GM10266 (cell line): ENCODE data around the gene SFT2D1.

Experiments used
- DNase-seq: peaks from one replicate; pipeline ENCODE4 v3.0.0; 2012; ENCODE audit errors: extremely low spot score
- TF ChIP-seq, protein P1 (sequence below): IDR thresholded peaks from 2 replicates; pipeline ENCODE4 v1.5.1; 2012; ENCODE audit warnings: mild to moderate bottlenecking, low read depth; ENCODE audit not compliant: control insufficient read depth, insufficient read depth; ENCODE audit errors: missing control alignments

The SFT2D1 gene

DNA sequence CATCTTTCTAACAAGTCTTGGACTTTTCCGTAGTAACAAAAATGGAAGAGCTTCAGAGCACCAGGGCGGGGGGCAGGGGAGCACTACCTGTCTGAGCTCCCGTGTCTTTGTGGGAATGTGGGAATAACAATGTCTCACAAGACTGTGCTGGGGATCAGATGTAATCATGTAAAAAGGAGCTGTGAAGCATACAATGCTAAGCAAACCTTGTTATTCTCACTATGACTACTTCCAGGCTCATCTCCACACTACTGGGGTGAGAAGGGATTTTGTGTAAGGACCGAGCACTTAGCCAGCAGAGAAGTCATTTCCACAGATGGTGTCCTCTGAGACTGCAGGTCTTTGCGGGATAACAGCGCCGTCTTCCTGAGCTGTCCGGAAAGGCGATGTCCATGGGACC, 61.2 kb downstream of the SFT2D1 start:
- TF ChIP-seq, protein P1, sequence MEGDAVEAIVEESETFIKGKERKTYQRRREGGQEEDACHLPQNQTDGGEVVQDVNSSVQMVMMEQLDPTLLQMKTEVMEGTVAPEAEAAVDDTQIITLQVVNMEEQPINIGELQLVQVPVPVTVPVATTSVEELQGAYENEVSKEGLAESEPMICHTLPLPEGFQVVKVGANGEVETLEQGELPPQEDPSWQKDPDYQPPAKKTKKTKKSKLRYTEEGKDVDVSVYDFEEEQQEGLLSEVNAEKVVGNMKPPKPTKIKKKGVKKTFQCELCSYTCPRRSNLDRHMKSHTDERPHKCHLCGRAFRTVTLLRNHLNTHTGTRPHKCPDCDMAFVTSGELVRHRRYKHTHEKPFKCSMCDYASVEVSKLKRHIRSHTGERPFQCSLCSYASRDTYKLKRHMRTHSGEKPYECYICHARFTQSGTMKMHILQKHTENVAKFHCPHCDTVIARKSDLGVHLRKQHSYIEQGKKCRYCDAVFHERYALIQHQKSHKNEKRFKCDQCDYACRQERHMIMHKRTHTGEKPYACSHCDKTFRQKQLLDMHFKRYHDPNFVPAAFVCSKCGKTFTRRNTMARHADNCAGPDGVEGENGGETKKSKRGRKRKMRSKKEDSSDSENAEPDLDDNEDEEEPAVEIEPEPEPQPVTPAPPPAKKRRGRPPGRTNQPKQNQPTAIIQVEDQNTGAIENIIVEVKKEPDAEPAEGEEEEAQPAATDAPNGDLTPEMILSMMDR = no peak
- DNase-seq = no peak

DNA sequence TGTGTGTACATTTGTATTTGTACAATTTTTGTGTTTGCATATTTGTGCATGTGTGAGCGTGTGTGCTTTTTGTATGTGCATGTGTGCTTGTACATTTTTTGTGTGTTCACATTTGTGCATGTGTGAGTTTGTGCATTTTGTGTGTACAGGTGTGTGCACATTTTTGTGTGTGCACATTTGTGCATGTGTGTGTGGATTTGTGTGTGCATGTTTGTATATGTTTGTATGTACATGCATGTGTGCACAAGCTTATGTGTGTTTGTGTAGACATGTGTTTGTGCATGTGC, 63.0 kb downstream of the SFT2D1 start:
- TF ChIP-seq, protein P1 = no peak
- no peak for DNase-seq

DNA sequence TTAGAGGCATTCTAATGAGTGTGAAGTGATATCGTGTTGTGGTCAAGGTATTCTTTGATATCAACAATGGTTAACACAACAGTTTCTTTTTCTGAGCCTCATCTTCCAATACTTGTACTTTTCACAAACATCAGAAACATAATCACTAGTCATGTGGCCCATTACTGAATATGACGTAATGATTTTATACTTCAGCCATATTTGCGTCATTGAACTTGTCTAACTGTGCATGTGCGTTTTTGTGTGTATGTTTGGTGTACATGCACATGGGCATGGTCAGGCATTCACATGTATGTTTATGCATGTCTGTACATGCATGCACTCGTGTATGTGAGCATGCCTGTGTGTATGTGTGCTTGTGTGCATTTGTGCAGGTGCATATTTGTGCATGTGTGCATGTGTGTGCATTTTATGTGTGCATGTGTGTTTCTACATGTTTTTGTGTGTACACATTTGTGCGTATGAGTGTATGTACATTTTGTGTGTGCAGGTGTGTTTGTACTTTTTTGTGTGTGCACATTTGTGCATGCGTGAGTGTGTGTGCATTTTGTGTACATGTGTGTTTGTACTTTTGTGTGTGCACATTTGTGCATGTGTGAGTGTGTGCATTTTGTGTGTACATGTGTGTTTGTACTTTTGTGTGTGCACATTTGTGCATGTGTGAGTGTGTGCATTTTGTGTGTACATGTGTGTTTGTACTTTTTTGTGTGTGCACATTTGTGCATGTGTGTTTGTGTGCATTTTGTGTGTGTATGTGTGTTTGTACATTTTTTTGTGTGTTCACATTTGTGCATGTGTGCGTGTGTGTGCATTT, 63.6 kb downstream of the SFT2D1 start:
- TF ChIP-seq, protein P1 = no peak

DNA sequence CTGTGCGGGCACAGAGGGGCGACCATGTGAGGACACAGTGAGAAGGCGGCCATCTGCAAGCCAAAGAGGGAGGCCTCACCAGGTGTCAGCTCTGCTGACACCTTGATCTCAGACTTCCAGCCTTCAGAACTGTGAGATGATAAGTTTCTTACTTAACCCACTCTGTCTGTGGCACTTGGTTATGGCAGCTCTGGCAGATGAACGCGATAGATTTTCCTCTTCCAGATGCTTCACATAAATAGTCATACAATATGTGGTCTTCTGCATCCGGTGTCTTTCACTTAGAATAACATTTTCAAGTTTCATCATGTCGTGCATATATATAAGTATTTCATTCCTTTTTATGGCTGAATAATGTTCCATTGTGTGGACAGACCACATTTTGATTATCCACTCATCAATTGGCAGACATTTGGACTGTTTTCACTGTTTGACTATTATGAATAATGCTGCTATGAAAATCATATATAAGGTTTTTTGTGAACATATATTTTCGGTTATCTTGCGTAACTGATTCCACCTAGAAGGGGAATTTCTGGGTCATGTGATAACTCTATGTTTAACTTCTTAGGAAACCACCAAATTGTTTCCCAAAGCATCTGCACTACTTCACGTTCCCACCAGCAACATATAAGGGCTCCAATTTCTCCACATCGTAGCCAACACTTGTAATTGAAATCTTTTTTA, 64.3 kb downstream of the SFT2D1 start:
- no peak for DNase-seq

More for the DNA sequence above, 63.6 kb downstream of the SFT2D1 start:
- DNase-seq = no peak

DNA sequence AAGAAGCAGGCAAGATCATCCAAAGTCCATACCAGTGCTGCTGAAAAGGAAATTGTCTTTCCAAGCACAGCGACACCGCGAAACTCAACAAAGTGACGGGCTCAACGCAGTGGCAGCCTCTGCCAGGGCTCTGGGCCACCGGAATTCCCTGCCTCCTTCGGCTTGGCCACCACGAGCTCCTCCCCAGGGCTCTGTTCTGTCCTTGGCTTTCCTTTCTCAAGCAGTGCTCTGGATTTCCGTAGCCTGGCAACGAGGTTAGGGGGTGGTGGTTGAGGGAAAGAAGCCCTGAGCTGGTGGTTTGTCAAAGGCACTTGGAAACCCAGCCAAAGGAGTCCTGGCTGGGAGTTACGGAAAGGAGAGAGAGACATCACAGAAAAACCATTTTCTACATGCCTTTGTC, 65.3 kb downstream of the SFT2D1 start:
- no peak for DNase-seq
- TF ChIP-seq, protein P1 = no peak

More for the DNA sequence above, 64.3 kb downstream of the SFT2D1 start:
- TF ChIP-seq, protein P1 = no peak

DNA sequence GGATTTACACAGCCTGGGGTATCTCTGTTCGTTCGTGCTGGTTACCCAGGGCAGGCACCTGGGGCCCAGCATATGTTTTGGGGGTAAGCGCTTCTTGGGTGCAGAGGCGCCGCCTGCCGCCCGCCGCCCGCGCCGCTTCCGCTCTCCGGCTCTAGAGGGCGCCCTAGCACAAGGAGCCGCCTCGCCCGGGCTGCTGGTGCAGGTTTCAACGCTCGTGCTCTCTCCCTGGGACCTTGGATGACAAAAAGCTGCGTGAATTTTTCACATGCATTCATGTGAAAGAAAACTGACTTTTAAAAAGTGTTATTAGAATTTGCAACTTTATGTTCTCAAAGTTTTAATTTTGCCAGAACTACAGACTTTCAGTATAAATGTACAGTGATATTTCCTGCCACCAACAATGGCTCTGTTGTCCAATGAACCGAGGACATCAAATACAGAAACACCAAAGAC, 66.6 kb downstream of the SFT2D1 start:
- TF ChIP-seq, protein P1 = peak; percentile 100
- peak; percentile 80 for DNase-seq
